Liver (tissue), 9 donors: ENCODE data around the gene KCNK2. TPM values are rescaled to one million over a fixed set of nuclear protein-coding genes. Genes with fewer than 3 reads are reported as not detected.

ENCODE experiments used
- DNase-seq: peaks from one replicate; pipeline ENCODE4 v3.0.0-alpha.2; 2017; ENCODE audit warnings: low spot score
- H3K27ac ChIP-seq, 2 donors: one replicate each; pipeline ENCODE4 v1.7.0; 2013; ENCODE audit warnings: inconsistent platforms in 2 of 2, low read length in 2 of 2, control low read depth in 1 of 2, low read depth in 1 of 2, mild to moderate bottlenecking in 1 of 2
- H3K27me3 ChIP-seq, 4 donors: one replicate each; pipeline versions ENCODE4 v1.6.1 to v1.7.0; 2013; ENCODE audit warnings: low read length in 3 of 4, inconsistent platforms in 1 of 4, mild to moderate bottlenecking in 1 of 4, moderate library complexity in 1 of 4; ENCODE audit not compliant: control insufficient read depth in 4 of 4, insufficient read depth in 4 of 4
- H3K36me3 ChIP-seq, 4 donors: one replicate each; pipeline versions ENCODE4 v1.6.1 to v1.7.0; 2013; ENCODE audit warnings: low read length in 3 of 4, mild to moderate bottlenecking in 3 of 4, low read depth in 1 of 4, moderate library complexity in 1 of 4; ENCODE audit not compliant: control insufficient read depth in 4 of 4, insufficient read depth in 3 of 4
- H3K4me1 ChIP-seq, 4 donors: one replicate each; pipeline versions ENCODE4 v1.6.1 to v1.7.0; 2013; ENCODE audit warnings: low read length in 3 of 4, mild to moderate bottlenecking in 3 of 4, moderate library complexity in 1 of 4; ENCODE audit not compliant: control insufficient read depth in 4 of 4, insufficient read depth in 4 of 4
- H3K4me3 ChIP-seq, 3 donors: one replicate each; pipeline versions ENCODE4 v1.6.1 to v1.7.0; 2013; ENCODE audit warnings: low read length in 3 of 3, control low read depth in 1 of 3, low read depth in 1 of 3, mild to moderate bottlenecking in 1 of 3
- H3K9ac ChIP-seq, 2 donors: one replicate each; pipeline ENCODE4 v1.7.0; 2013; ENCODE audit warnings: low read length in 2 of 2, mild to moderate bottlenecking in 2 of 2, moderate library complexity in 2 of 2, control low read depth in 1 of 2, low read depth in 1 of 2
- H3K9me3 ChIP-seq, 4 donors: one replicate each; pipeline versions ENCODE4 v1.6.1 to v1.7.0; 2013; ENCODE audit warnings: low read length in 3 of 4; ENCODE audit not compliant: control insufficient read depth in 4 of 4
- EGR1 ChIP-seq, 2 donors: IDR thresholded peaks; 2 replicates each; pipeline ENCODE4 v1.6.1; 2016 to 2018; ENCODE audit warnings: antibody characterized with exemption in 2 of 2, low read depth in 2 of 2
- FOXA1 ChIP-seq: IDR thresholded peaks from 2 replicates; pipeline ENCODE4 v1.6.1; 2016; ENCODE audit warnings: antibody characterized with exemption
- FOXA2 ChIP-seq: IDR thresholded peaks from 2 replicates; pipeline ENCODE4 v1.6.1; 2016; ENCODE audit warnings: antibody characterized with exemption
- GABPA ChIP-seq, 2 donors: IDR thresholded peaks in 1 of 2; conservative IDR thresholded peaks in 1 of 2; 2 replicates each; pipeline ENCODE4 v1.6.1; 2016; ENCODE audit warnings: antibody characterized with exemption in 2 of 2, mild to moderate bottlenecking in 1 of 2, moderate library complexity in 1 of 2
- HNF4A ChIP-seq, 2 donors: conservative IDR thresholded peaks; 2 replicates each; pipeline ENCODE4 v1.6.1; 2016; ENCODE audit warnings: antibody characterized with exemption in 2 of 2, mild to moderate bottlenecking in 2 of 2
- HNF4G ChIP-seq: IDR thresholded peaks from 2 replicates; pipeline ENCODE4 v1.6.1; 2016; ENCODE audit warnings: antibody characterized with exemption
- JUND ChIP-seq, 2 donors: IDR thresholded peaks; 2 replicates each; pipeline ENCODE4 v1.6.1; 2016; ENCODE audit warnings: antibody characterized with exemption in 2 of 2
- NR2F2 ChIP-seq: IDR thresholded peaks from 2 replicates; pipeline ENCODE4 v1.6.1; 2016; ENCODE audit warnings: antibody characterized with exemption
- RAD21 ChIP-seq, 2 donors: IDR thresholded peaks; 2 replicates each; pipeline ENCODE4 v1.6.1; 2016; ENCODE audit warnings: antibody characterized with exemption in 2 of 2, mild to moderate bottlenecking in 2 of 2
- RXRA ChIP-seq, 2 donors: IDR thresholded peaks; 2 replicates each; pipeline ENCODE4 v1.6.1; 2017 to 2018; ENCODE audit warnings: antibody characterized with exemption in 2 of 2, mild to moderate bottlenecking in 1 of 2
- SP1 ChIP-seq: IDR thresholded peaks from 2 replicates; pipeline ENCODE4 v1.6.1; 2018; ENCODE audit warnings: antibody characterized with exemption, mild to moderate bottlenecking
- YY1 ChIP-seq: IDR thresholded peaks from 2 replicates; pipeline ENCODE4 v1.6.1; 2016; ENCODE audit warnings: antibody characterized with exemption, mild to moderate bottlenecking
- WGBS: extraction: QIAGEN DNeasy Blood & Tissue Kit; methylation state at CpG from one replicate; pipeline ENCODE4 v1.1.7; 2013; 5-methylcytosine and 5-hydroxymethylcytosine counted together
- polyA plus RNA-seq, 2 donors: library from polyadenylated mRNA; stranded (reverse) in 1 of 2; unstranded in 1 of 2; fragments of 200-250 nt in 1 of 2; fragments of >200 nt in 1 of 2; fragmentation: Nextera tagmentation in 1 of 2; extraction: Ambion mirVana in 1 of 2; gene quantifications; one replicate each; pipeline versions ENCODE4 v1.2.1 to v1.2.3, GENCODE V29; 2013 to 2015
- total RNA-seq, 2 donors: library from RNA; depleted of rRNA; stranded (reverse); fragments of >200 nt; gene quantifications; one replicate each; pipeline ENCODE4 v1.2.3, GENCODE V29; 2014
- TF ChIP-seq, protein P1 (sequence below): fragments of 150-350 bp; IDR thresholded peaks from 2 replicates; pipeline ENCODE4 v1.5.1; 2017; ENCODE audit warnings: improper control_type of control experiment, low read depth, low read length; ENCODE audit not compliant: missing input control
- TF ChIP-seq, protein P2 (sequence below): IDR thresholded peaks from 2 replicates; pipeline ENCODE4 v1.6.1; 2016; ENCODE audit warnings: antibody characterized with exemption
- TF ChIP-seq, protein P3 (sequence below): IDR thresholded peaks from 2 replicates; pipeline ENCODE4 v1.6.1; 2016; ENCODE audit warnings: antibody characterized with exemption, mild to moderate bottlenecking
- TF ChIP-seq, protein P4 (sequence below): IDR thresholded peaks from 2 replicates; pipeline ENCODE4 v1.6.1; 2016; ENCODE audit warnings: antibody characterized with exemption
- donor health status: healthy.
- donor health status: healthy.
- donor health status: healthy.
- donor health status: healthy.
- donor health status: healthy.

Gene KCNK2
- total and polyA plus RNA-seq, 4 donors: 0.01 to 0.08 TPM; not detected in 2

DNA sequence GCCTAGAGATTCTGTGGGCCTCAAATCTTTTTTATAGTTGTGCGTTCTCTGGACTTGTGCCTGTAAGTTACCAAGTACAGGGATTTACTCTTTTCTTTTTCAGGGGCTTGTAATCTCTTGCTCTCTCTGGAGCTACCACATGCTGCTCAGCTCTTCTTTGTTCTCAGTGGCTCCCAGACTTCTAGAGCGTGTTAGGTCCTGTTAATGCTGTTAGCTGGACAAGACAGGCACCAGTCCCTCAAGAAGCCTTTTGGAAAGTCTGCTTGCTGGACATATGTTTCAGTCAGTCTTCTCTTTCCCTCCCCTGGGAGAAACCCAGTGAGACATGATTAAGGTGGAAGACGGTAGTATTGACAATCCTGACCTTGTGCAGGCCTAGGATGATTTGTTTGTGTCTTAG lies 29.4 kb downstream of the KCNK2 start (continued):
- TF ChIP-seq, protein P1, sequence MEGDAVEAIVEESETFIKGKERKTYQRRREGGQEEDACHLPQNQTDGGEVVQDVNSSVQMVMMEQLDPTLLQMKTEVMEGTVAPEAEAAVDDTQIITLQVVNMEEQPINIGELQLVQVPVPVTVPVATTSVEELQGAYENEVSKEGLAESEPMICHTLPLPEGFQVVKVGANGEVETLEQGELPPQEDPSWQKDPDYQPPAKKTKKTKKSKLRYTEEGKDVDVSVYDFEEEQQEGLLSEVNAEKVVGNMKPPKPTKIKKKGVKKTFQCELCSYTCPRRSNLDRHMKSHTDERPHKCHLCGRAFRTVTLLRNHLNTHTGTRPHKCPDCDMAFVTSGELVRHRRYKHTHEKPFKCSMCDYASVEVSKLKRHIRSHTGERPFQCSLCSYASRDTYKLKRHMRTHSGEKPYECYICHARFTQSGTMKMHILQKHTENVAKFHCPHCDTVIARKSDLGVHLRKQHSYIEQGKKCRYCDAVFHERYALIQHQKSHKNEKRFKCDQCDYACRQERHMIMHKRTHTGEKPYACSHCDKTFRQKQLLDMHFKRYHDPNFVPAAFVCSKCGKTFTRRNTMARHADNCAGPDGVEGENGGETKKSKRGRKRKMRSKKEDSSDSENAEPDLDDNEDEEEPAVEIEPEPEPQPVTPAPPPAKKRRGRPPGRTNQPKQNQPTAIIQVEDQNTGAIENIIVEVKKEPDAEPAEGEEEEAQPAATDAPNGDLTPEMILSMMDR: no peak

DNA sequence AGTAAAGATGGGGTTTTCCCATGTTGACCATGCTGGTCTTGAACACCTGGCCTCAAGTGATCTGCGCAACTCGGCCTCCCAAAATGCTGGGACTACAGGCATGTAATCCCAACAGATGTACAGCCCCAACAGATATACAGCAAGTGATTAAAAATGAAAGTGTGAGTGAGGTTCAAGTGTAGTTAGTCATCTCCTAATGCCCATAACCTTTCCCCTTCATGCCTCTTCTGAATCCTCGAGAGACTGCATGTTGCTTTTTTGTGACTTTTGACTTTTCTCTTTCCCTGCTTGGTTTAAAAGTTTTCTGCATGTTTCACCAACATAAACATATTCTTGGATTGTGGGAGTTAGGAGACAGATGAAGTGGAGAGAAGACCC lies 31.2 kb downstream of the KCNK2 start:
- no peak for DNase-seq
- no peaks in the 10 kb centered on the region for H3K36me3 ChIP-seq
- no peak overlapping the region for H3K9ac ChIP-seq
- H3K4me1 ChIP-seq: no peaks in the 10 kb centered on the region
- no peak overlapping the region for H3K4me3 ChIP-seq
- H3K27ac ChIP-seq: no peak overlapping the region
- no peaks in the 10 kb centered on the region for H3K27me3 ChIP-seq
- no peaks in the 10 kb centered on the region for H3K9me3 ChIP-seq
- 80% methylated on average over 3 of the region's 3 CpGs for WGBS
- TF ChIP-seq, protein P2, sequence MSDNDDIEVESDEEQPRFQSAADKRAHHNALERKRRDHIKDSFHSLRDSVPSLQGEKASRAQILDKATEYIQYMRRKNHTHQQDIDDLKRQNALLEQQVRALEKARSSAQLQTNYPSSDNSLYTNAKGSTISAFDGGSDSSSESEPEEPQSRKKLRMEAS: no peak
- TF ChIP-seq, protein P3, sequence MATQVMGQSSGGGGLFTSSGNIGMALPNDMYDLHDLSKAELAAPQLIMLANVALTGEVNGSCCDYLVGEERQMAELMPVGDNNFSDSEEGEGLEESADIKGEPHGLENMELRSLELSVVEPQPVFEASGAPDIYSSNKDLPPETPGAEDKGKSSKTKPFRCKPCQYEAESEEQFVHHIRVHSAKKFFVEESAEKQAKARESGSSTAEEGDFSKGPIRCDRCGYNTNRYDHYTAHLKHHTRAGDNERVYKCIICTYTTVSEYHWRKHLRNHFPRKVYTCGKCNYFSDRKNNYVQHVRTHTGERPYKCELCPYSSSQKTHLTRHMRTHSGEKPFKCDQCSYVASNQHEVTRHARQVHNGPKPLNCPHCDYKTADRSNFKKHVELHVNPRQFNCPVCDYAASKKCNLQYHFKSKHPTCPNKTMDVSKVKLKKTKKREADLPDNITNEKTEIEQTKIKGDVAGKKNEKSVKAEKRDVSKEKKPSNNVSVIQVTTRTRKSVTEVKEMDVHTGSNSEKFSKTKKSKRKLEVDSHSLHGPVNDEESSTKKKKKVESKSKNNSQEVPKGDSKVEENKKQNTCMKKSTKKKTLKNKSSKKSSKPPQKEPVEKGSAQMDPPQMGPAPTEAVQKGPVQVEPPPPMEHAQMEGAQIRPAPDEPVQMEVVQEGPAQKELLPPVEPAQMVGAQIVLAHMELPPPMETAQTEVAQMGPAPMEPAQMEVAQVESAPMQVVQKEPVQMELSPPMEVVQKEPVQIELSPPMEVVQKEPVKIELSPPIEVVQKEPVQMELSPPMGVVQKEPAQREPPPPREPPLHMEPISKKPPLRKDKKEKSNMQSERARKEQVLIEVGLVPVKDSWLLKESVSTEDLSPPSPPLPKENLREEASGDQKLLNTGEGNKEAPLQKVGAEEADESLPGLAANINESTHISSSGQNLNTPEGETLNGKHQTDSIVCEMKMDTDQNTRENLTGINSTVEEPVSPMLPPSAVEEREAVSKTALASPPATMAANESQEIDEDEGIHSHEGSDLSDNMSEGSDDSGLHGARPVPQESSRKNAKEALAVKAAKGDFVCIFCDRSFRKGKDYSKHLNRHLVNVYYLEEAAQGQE: no peak
- TF ChIP-seq FOXA1 (no peak), RAD21 (IDR thresholded peaks at IDR 0.05) (no peak), SP1 (no peak), JUND (IDR thresholded peaks at IDR 0.05) (no peak), HNF4A (conservative IDR thresholded peaks at IDR 0.05) (no peak), RXRA (IDR thresholded peaks at IDR 0.05) (no peak), EGR1 (IDR thresholded peaks at IDR 0.05; ENCODE audit: low read depth in 2 of 2) (no peak), NR2F2 (no peak), GABPA (IDR thresholded peaks at IDR 0.05 in 1 of 2, conservative IDR thresholded peaks at IDR 0.05 in 1 of 2) (no peak), FOXA2 (no peak), HNF4G (no peak), YY1 (no peak)
- TF ChIP-seq, protein P4, sequence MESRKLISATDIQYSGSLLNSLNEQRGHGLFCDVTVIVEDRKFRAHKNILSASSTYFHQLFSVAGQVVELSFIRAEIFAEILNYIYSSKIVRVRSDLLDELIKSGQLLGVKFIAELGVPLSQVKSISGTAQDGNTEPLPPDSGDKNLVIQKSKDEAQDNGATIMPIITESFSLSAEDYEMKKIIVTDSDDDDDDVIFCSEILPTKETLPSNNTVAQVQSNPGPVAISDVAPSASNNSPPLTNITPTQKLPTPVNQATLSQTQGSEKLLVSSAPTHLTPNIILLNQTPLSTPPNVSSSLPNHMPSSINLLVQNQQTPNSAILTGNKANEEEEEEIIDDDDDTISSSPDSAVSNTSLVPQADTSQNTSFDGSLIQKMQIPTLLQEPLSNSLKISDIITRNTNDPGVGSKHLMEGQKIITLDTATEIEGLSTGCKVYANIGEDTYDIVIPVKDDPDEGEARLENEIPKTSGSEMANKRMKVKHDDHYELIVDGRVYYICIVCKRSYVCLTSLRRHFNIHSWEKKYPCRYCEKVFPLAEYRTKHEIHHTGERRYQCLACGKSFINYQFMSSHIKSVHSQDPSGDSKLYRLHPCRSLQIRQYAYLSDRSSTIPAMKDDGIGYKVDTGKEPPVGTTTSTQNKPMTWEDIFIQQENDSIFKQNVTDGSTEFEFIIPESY: no peak
